Right lobe of liver (tissue), 6 donors: Measurements from ENCODE around the gene SFTA2. TPM values are rescaled to one million over a fixed set of nuclear protein-coding genes. Genes with fewer than 3 reads are reported as not detected.

Source experiments
- ATAC-seq, 4 donors: fragments of 200-7000 bp; cut with Tn5 transposase; one replicate each; pipeline ENCODE4 v1.9.1; 2020; ENCODE audit warnings: mild to moderate bottlenecking in 4 of 4, moderate library complexity in 4 of 4
- DNase-seq, 3 donors: peaks; one replicate each; pipeline ENCODE4 v3.0.0-alpha.2; 2020
- H3K27ac ChIP-seq, 3 donors: fragments of 200-600 bp; one replicate each; pipeline ENCODE4 v1.8.0; 2022
- H3K27me3 ChIP-seq, 2 donors: fragments of 200-600 bp; one replicate each; pipeline ENCODE4 v1.8.0; 2022
- H3K36me3 ChIP-seq, 4 donors: fragments of 200-600 bp; sonication (generic) in 1 of 4; one replicate each; pipeline versions ENCODE4 v1.5.1 to v1.8.0; 2017 to 2022; ENCODE audit warnings: control low read depth in 1 of 4
- H3K4me1 ChIP-seq, 4 donors: fragments of 200-600 bp; sonication (generic) in 1 of 4; one replicate each; pipeline versions ENCODE4 v1.5.1 to v1.8.0; 2017 to 2022; ENCODE audit warnings: control low read depth in 1 of 4
- H3K4me3 ChIP-seq, 3 donors: fragments of 200-600 bp; one replicate each; pipeline ENCODE4 v1.8.0; 2022
- H3K9me3 ChIP-seq, 4 donors: fragments of 200-600 bp; sonication (generic) in 1 of 4; one replicate each; pipeline versions ENCODE4 v1.5.1 to v1.8.0; 2017 to 2022; ENCODE audit warnings: control low read depth in 1 of 4
- CTCF ChIP-seq, 4 donors: fragments of 200-600 bp in 3 of 4; fragments of 450-650 bp in 1 of 4; IDR thresholded peaks; one replicate each; pipeline versions ENCODE4 v1.5.1 to v1.8.0; 2016 to 2022; ENCODE audit warnings: antibody characterized with exemption in 4 of 4, mild to moderate bottlenecking in 2 of 4
- POLR2A ChIP-seq: fragments of 450-650 bp; IDR thresholded peaks from one replicate; pipeline ENCODE4 v1.6.1; 2017; ENCODE audit warnings: antibody characterized with exemption, mild to moderate bottlenecking
- WGBS: methylation state at CpG from one replicate; pipeline ENCODE4 v1.1.6; 2018; ENCODE audit warnings: low coverage, low lambda C conversion rate; ENCODE audit not compliant: insufficient coverage; ENCODE audit errors: missing lambda C conversion rate; 5-methylcytosine and 5-hydroxymethylcytosine counted together
- intact Hi-C, 2 donors: fragments of 100-400 bp; cut with DNase I; formaldehyde crosslinking; loops; one replicate each; pipeline versions ENCODE4 v1.11.2 to v1.14.1; 2022
- total RNA-seq, 6 experiments: library from RNA; depleted of rRNA in 2 of 6; stranded (reverse); fragments of >200 nt in 2 of 6; fragmentation: NEBNext Ultra II Directional in 3 of 6; extraction: Animal tissue kit (Norgen Biotek cat#: 25700) in 3 of 6; gene quantifications; one replicate each; pipeline versions ENCODE4 v1.1.0 to v1.2.4, GENCODE V29; 2016 to 2023
- donor health status: DM: no; HTN: yes; CAD: no.
- donor health status: DM: no; HTN: no; CAD: no.
- donor health status: DM: no; HTN: no; CAD: no.
- donor health status: DM: no; HTN: yes; CAD: no.
- donor health status: DM: no; HTN: yes; CAD: no.

Gene SFTA2
- total RNA-seq, 6 experiments from 2014 or later: not detected

- intact Hi-C loops: no loop called here
- H3K4me3 ChIP-seq: no peak overlapping the region
- no peaks in the 10 kb centered on the region for H3K27me3 ChIP-seq
- H3K4me1 ChIP-seq: no peaks in the 10 kb centered on the region
- DNase-seq (peak in 1 of 3 donors; percentile 27), ATAC-seq (no peak)
- H3K36me3 ChIP-seq: no peaks in the 10 kb centered on the region
- no peak overlapping the region for H3K27ac ChIP-seq
- no peaks in the 10 kb centered on the region for H3K9me3 ChIP-seq
- TF ChIP-seq POLR2A: no peak
- no peak for TF ChIP-seq CTCF (IDR thresholded peaks at IDR 0.05)
- WGBS: 100% methylated on average over 1 of the region's 13 CpGs
Measured at GRCh38 chr6:30896541-30896940, 35.4 kb downstream of the SFTA2 start.

GRCh38 chr6:30895343-30895742 is 36.6 kb downstream of the SFTA2 start:
- Histone ChIP-seq H3K4me1 (no peaks in the 10 kb centered on the region), H3K27me3 (no peaks in the 10 kb centered on the region), H3K9me3 (no peaks in the 10 kb centered on the region), H3K27ac (no peak overlapping the region), H3K36me3 (no peaks in the 10 kb centered on the region), H3K4me3 (no peak overlapping the region)
- WGBS: 91% methylated on average over 7 of the region's 10 CpGs
- ATAC-seq (no peak), DNase-seq (no peak)
- intact Hi-C loops: no loop called here
- TF ChIP-seq CTCF (IDR thresholded peaks at IDR 0.05): no peak
- no peak for TF ChIP-seq POLR2A

- Histone ChIP-seq H3K9me3 (no peaks in the 10 kb centered on the region), H3K27me3 (no peaks in the 10 kb centered on the region), H3K4me1 (no peaks in the 10 kb centered on the region), H3K27ac (no peak overlapping the region), H3K36me3 (no peaks in the 10 kb centered on the region), H3K4me3 (no peak overlapping the region)
- no peak for TF ChIP-seq CTCF (IDR thresholded peaks at IDR 0.05)
- 96% methylated on average over 3 of the region's 3 CpGs for WGBS
- DNase-seq (no peak), ATAC-seq (no peak)
- intact Hi-C loops: no loop called here
Measured at GRCh38 chr6:30894935-30895334, 37.0 kb downstream of the SFTA2 start.

- intact Hi-C loops: no loop called here
- WGBS: 67% methylated on average over 1 of the region's 12 CpGs
- H3K27ac ChIP-seq: no peak overlapping the region
- no peaks in the 10 kb centered on the region for H3K9me3 ChIP-seq
- no peaks in the 10 kb centered on the region for H3K4me1 ChIP-seq
- no peak overlapping the region for H3K4me3 ChIP-seq
- no peak for TF ChIP-seq POLR2A
- no peak for TF ChIP-seq CTCF (IDR thresholded peaks at IDR 0.05)
- ATAC-seq (no peak), DNase-seq (no peak)
- H3K27me3 ChIP-seq: no peaks in the 10 kb centered on the region
- no peaks in the 10 kb centered on the region for H3K36me3 ChIP-seq
Measured at GRCh38 chr6:30894381-30894780, 37.6 kb downstream of the SFTA2 start.

- intact Hi-C loops: no loop called here
- 97% methylated on average over 6 of the region's 8 CpGs for WGBS
Measured at GRCh38 chr6:30893666-30894065, 38.3 kb downstream of the SFTA2 start.

More at GRCh38 chr6:30893666-30894065, 38.3 kb downstream of the SFTA2 start:
- H3K4me1 ChIP-seq: no peaks in the 10 kb centered on the region
- ATAC-seq (no peak), DNase-seq (no peak)
- H3K27me3 ChIP-seq: no peaks in the 10 kb centered on the region
- H3K4me3 ChIP-seq: no peak overlapping the region
- no peaks in the 10 kb centered on the region for H3K36me3 ChIP-seq
- H3K27ac ChIP-seq: no peak overlapping the region
- TF ChIP-seq POLR2A: no peak
- no peak for TF ChIP-seq CTCF (IDR thresholded peaks at IDR 0.05)
- H3K9me3 ChIP-seq: no peaks in the 10 kb centered on the region
